ENCODE results near the gene TBC1D22B.

GRCh38 chr6:37375376-37375775, 117.8 kb downstream of the TBC1D22B start:
- TF ChIP-seq CTCF (IDR thresholded peaks at IDR 0.05) (no peak), POLR2A (IDR thresholded peaks at IDR 0.05; ENCODE audit: low read depth) (no peak), EP300 (IDR thresholded peaks at IDR 0.05) (no peak)
